Measurements from ENCODE around the gene OR10A5. TPM values are rescaled to one million over a fixed set of nuclear protein-coding genes. Genes with fewer than 3 reads are reported as not detected.

OR10A5 gene
- total and polyA plus RNA-seq, 2 donors (not counting 3 experiments of a cell fraction or from before 2014, with no cell fraction given): not detected

DNA sequence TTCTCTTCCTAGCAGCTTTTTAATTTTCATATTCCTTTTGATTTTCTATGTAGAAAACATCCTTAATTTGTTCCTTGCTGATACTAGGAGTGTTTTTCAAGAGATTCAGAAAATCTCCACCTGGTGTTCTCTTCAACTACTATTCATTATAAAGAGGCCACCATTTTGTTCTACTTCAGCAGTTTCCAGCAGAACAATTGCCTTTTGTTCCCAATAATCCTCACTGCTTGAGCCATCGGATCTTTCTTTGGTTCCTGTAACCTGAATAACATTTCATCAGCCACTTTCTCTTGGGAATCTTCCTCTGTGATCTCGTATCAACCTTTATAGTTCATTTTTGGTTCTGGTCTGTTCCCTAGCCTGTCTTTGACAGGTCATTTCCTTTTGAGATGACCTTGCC, 1.8 kb upstream of the OR10A5 start:
- H4K20me1 ChIP-seq (replicated peaks; ENCODE audit: control insufficient read depth, extremely low read depth, insufficient read depth, low read length): no peaks in the 10 kb centered on the region
- CTCF ChIA-PET: no interaction called here

More for the DNA sequence above, 1.8 kb upstream of the OR10A5 start:
- no peaks in the 10 kb centered on the region for H3K36me3 ChIP-seq (ENCODE audit: control insufficient read depth in 2 of 2, extremely low read depth in 1 of 2, insufficient read depth in 2 of 2, low read length in 2 of 2)
- H3K4me2 ChIP-seq (ENCODE audit: insufficient read depth, low read length): no peak overlapping the region
- no peaks in the 10 kb centered on the region for H3K9me3 ChIP-seq (replicated peaks; ENCODE audit: control insufficient read depth, insufficient read depth, low read length)
- H3K27me3 ChIP-seq (ENCODE audit: control insufficient read depth in 2 of 2, insufficient read depth in 2 of 2, low read length in 2 of 2): peaks cover 0 to 2% of the 10 kb centered on the region in 2 experiments
- no peak overlapping the region for H3K9ac ChIP-seq (replicated peaks; ENCODE audit: extremely low read depth, insufficient read depth, low read length)
- intact Hi-C loops (cut with micrococcal nuclease): no loop called here
- TF ChIP-seq EZH2 (IDR thresholded peaks at IDR 0.05; ENCODE audit: borderline replicate concordance, low read depth, low read length, severe bottlenecking) (no peak), JUN (IDR thresholded peaks at IDR 0.05; ENCODE audit: borderline replicate concordance, insufficient read depth, insufficient read length, low read depth) (no peak), POLR2AphosphoS5 (IDR thresholded peaks at IDR 0.05; ENCODE audit: insufficient read depth, low read depth, low read length) (no peak), GATA2 (IDR thresholded peaks at IDR 0.05; ENCODE audit: insufficient read depth, insufficient read length, low read depth, low read length) (no peak), FOS (IDR thresholded peaks at IDR 0.05; ENCODE audit: borderline replicate concordance, insufficient read depth, low read length) (no peak), MYC (IDR thresholded peaks at IDR 0.05; ENCODE audit: low read depth, low read length) (no peak), POLR2A (IDR thresholded peaks at IDR 0.05; ENCODE audit: low read depth, low read length) (no peak)
- TF ChIP-seq, protein P1, sequence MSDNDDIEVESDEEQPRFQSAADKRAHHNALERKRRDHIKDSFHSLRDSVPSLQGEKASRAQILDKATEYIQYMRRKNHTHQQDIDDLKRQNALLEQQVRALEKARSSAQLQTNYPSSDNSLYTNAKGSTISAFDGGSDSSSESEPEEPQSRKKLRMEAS (IDR thresholded peaks at IDR 0.05; ENCODE audit: insufficient read depth, insufficient read length): no peak
- TF ChIP-seq, protein P2, sequence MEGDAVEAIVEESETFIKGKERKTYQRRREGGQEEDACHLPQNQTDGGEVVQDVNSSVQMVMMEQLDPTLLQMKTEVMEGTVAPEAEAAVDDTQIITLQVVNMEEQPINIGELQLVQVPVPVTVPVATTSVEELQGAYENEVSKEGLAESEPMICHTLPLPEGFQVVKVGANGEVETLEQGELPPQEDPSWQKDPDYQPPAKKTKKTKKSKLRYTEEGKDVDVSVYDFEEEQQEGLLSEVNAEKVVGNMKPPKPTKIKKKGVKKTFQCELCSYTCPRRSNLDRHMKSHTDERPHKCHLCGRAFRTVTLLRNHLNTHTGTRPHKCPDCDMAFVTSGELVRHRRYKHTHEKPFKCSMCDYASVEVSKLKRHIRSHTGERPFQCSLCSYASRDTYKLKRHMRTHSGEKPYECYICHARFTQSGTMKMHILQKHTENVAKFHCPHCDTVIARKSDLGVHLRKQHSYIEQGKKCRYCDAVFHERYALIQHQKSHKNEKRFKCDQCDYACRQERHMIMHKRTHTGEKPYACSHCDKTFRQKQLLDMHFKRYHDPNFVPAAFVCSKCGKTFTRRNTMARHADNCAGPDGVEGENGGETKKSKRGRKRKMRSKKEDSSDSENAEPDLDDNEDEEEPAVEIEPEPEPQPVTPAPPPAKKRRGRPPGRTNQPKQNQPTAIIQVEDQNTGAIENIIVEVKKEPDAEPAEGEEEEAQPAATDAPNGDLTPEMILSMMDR (IDR thresholded peaks at IDR 0.05; ENCODE audit: extremely low read depth in 1 of 2, insufficient read depth in 1 of 2, low read depth in 1 of 2, low read length in 2 of 2): no peak
- H3K4me3 ChIP-seq (replicated peaks in 1 of 3; ENCODE audit: insufficient read depth in 1 of 3, low read depth in 1 of 3, low read length in 3 of 3): no peak overlapping the region
- no peaks in the 10 kb centered on the region for H3K79me2 ChIP-seq (ENCODE audit: control insufficient read depth, insufficient read depth, low read length)
- dilution Hi-C loops (cut with MboI; ENCODE audit: extremely low pct_ligation_motif_present, low sequenced_read_pairs): no loop called here
- no peaks in the 10 kb centered on the region for H3K4me1 ChIP-seq (ENCODE audit: control insufficient read depth, extremely low read depth, insufficient read depth, low read length)
- H3K9me1 ChIP-seq (replicated peaks; ENCODE audit: control insufficient read depth, extremely low read depth, insufficient read depth, low read length): no peaks in the 10 kb centered on the region
- POLR2A ChIA-PET: interaction anchor here (0.6 kb wide), 1 partner anchor 1096 kb away, joined by 7 read pairs; no protein-coding TSS in a partner anchor
- FAIRE-seq (no peak), DNase-seq (ENCODE audit: low read depth, low spot score) (no peak)
- no TSS peak for BruUV-seq (replicated peaks)
- no peak overlapping the region for H3K27ac ChIP-seq (ENCODE audit: insufficient read depth, low read depth, low read length)
- no peak overlapping the region for H2AFZ ChIP-seq (ENCODE audit: low read depth, low read length)

Measured in endothelial cell of umbilical vein (primary cell).